Uterus (tissue), 4 donors: ENCODE measurements around the gene LANCL1. TPM values are rescaled to one million over a fixed set of nuclear protein-coding genes. Genes with fewer than 3 reads are reported as not detected.

Experiments
- DNase-seq, 2 donors: peaks; one replicate each; pipeline ENCODE4 v3.0.0-alpha.2; 2019 to 2020
- H3K27ac ChIP-seq, 2 donors: fragments of 200-600 bp; sonication (generic); 1 replicate in 1 of 2; 2 replicates in 1 of 2; pipeline ENCODE4 v1.5.1; 2016 to 2018
- H3K27me3 ChIP-seq, 2 donors: fragments of 200-600 bp; sonication (generic); one replicate each; pipeline ENCODE4 v1.5.1; 2018 to 2019; ENCODE audit warnings: control low read depth in 1 of 2
- H3K36me3 ChIP-seq, 2 donors: fragments of 200-600 bp; sonication (generic); one replicate each; pipeline ENCODE4 v1.5.1; 2019; ENCODE audit warnings: control low read depth in 1 of 2
- H3K4me1 ChIP-seq, 2 donors: fragments of 200-600 bp; sonication (generic); one replicate each; pipeline ENCODE4 v1.5.1; 2018 to 2019; ENCODE audit warnings: control low read depth in 1 of 2
- H3K4me3 ChIP-seq, 2 donors: fragments of 200-600 bp; sonication (generic); 1 replicate in 1 of 2; 2 replicates in 1 of 2; pipeline ENCODE4 v1.5.1; 2018 to 2019; ENCODE audit warnings: mild to moderate bottlenecking in 1 of 2
- H3K9me3 ChIP-seq, 2 donors: fragments of 200-600 bp; sonication (generic); one replicate each; pipeline ENCODE4 v1.5.1; 2019; ENCODE audit warnings: control low read depth in 1 of 2
- CTCF ChIP-seq, 4 experiments: fragments of 200-600 bp in 2 of 4; fragments of 450-650 bp in 2 of 4; sonication (generic) in 2 of 4; IDR thresholded peaks; one replicate each; pipeline ENCODE4 v1.5.1; 2016 to 2019; ENCODE audit warnings: antibody characterized with exemption in 4 of 4, mild to moderate bottlenecking in 2 of 4, moderate library complexity in 1 of 4
- POLR2A ChIP-seq, 2 donors: fragments of 450-650 bp; IDR thresholded peaks; one replicate each; pipeline ENCODE4 v1.6.1; 2016; ENCODE audit warnings: antibody characterized with exemption in 2 of 2, mild to moderate bottlenecking in 1 of 2, moderate library complexity in 1 of 2
- intact Hi-C: fragments of 100-400 bp; cut with DNase I; formaldehyde crosslinking; loops from one replicate; pipeline ENCODE4 v1.15.1; 2023; ENCODE audit warnings: low total_unique reads
- total RNA-seq, 4 donors: library from RNA; depleted of rRNA in 3 of 4; stranded (reverse); fragments of >200 nt in 3 of 4; gene quantifications; one replicate each; pipeline versions ENCODE4 v1.1.0 to v1.2.4, GENCODE V29; 2014 to 2023
- donor health status: DM: yes; HTN: yes; CAD: no.

The LANCL1 gene
- total RNA-seq, 4 donors from 2014 or later = 41.6 to 78.8 (median 42.0) TPM

GRCh38 chr2:210421916-210422315 lies 54.6 kb downstream of the LANCL1 start:
- no peak for DNase-seq
- Histone ChIP-seq H3K27ac (no peak overlapping the region), H3K4me1 (no peaks in the 10 kb centered on the region), H3K4me3 (no peak overlapping the region), H3K36me3 (no peaks in the 10 kb centered on the region), H3K9me3 (peaks cover 0 to 5% of the 10 kb centered on the region in 2 donors), H3K27me3 (no peaks in the 10 kb centered on the region)
- intact Hi-C loops = no loop called here
- TF ChIP-seq POLR2A (IDR thresholded peaks at IDR 0.05) = no peak
- no peak for TF ChIP-seq CTCF (IDR thresholded peaks at IDR 0.05)

- intact Hi-C loops = no loop called here
- no peaks in the 10 kb centered on the region for H3K4me1 ChIP-seq
- TF ChIP-seq CTCF (IDR thresholded peaks at IDR 0.05) (no peak), POLR2A (IDR thresholded peaks at IDR 0.05) (no peak)
- H3K4me3 ChIP-seq = no peak overlapping the region
- H3K27me3 ChIP-seq = no peaks in the 10 kb centered on the region
- no peak for DNase-seq
- H3K27ac ChIP-seq = no peak overlapping the region
- H3K36me3 ChIP-seq = no peaks in the 10 kb centered on the region
- no peaks in the 10 kb centered on the region for H3K9me3 ChIP-seq
Measured at GRCh38 chr2:210412660-210413059, 63.9 kb downstream of the LANCL1 start.

GRCh38 chr2:210410542-210410941 lies 66.0 kb downstream of the LANCL1 start:
- Histone ChIP-seq H3K4me1 (no peaks in the 10 kb centered on the region), H3K27ac (no peak overlapping the region), H3K4me3 (no peak overlapping the region), H3K27me3 (no peaks in the 10 kb centered on the region), H3K9me3 (no peaks in the 10 kb centered on the region), H3K36me3 (no peaks in the 10 kb centered on the region)
- no peak for DNase-seq
- intact Hi-C loops = no loop called here
- no peak for TF ChIP-seq CTCF (IDR thresholded peaks at IDR 0.05)
- TF ChIP-seq POLR2A (IDR thresholded peaks at IDR 0.05) = no peak

- DNase-seq = no peak
- H3K36me3 ChIP-seq = no peaks in the 10 kb centered on the region
- H3K4me1 ChIP-seq = no peaks in the 10 kb centered on the region
- H3K27me3 ChIP-seq = no peaks in the 10 kb centered on the region
- TF ChIP-seq POLR2A (IDR thresholded peaks at IDR 0.05) (no peak), CTCF (IDR thresholded peaks at IDR 0.05) (no peak)
- intact Hi-C loops = no loop called here
- no peaks in the 10 kb centered on the region for H3K9me3 ChIP-seq
- H3K4me3 ChIP-seq = no peak overlapping the region
- H3K27ac ChIP-seq = no peak overlapping the region
Measured at GRCh38 chr2:210399440-210400041, 77.0 kb downstream of the LANCL1 start.

- intact Hi-C loops = no loop called here
- Histone ChIP-seq H3K27me3 (no peaks in the 10 kb centered on the region), H3K36me3 (no peaks in the 10 kb centered on the region), H3K4me3 (no peak overlapping the region), H3K9me3 (no peaks in the 10 kb centered on the region), H3K27ac (no peak overlapping the region), H3K4me1 (no peaks in the 10 kb centered on the region)
- DNase-seq = no peak
- TF ChIP-seq CTCF (IDR thresholded peaks at IDR 0.05) (no peak), POLR2A (IDR thresholded peaks at IDR 0.05) (no peak)
Measured at GRCh38 chr2:210392469-210392881, 84.1 kb downstream of the LANCL1 start.
